Measurements from ENCODE around the gene PLA2G1B.

- TF ChIP-seq CTCF (IDR thresholded peaks at IDR 0.05), result no peak
- no peak for TF ChIP-seq POLR2A (IDR thresholded peaks at IDR 0.05)
Observed at GRCh38 chr12:120292411-120292660, 35.2 kb downstream of the PLA2G1B start.
